A549 (cell line): ENCODE data around the gene FBRSL1. TPM values are rescaled to one million over a fixed set of nuclear protein-coding genes. Genes with fewer than 3 reads are reported as not detected.

Experiments used
- ATAC-seq, 2 experiments: fragments of 200-7000 bp in 1 of 2; fragments of >200 bp in 1 of 2; cut with Nextera tagmentation in 1 of 2; cut with Tn5 transposase in 1 of 2; 3 replicates each; pipeline versions ENCODE4 v1.8.0 to v1.9.1; 2018 to 2020; ENCODE audit warnings: mild to moderate bottlenecking in 1 of 2, moderate library complexity in 1 of 2
- CTCF ChIA-PET: fragments of 300-600 bp; sonication (Branson Sonifier 250); formaldehyde crosslinking; extraction: SDS; loops from one replicate; lab custom pipeline; 2021; ENCODE audit warnings: antibody characterized with exemption, inconsistent platforms; lab: Yijun Ruan, JAX
- POLR2A ChIA-PET: fragments of 350-600 bp; formaldehyde crosslinking; extraction: SDS; loops from one replicate; lab custom pipeline; 2021; ENCODE audit warnings: antibody characterized with exemption, inconsistent platforms; lab: Yijun Ruan, JAX
- DNase-seq, 2 experiments: peaks; one replicate each; pipeline versions ENCODE4 v3.0.0 to v3.0.0-alpha.2; 2011 to 2016; ENCODE audit warnings: low read depth in 1 of 2, low spot score in 1 of 2
- FAIRE-seq: peaks from 2 replicates; lab custom pipeline; 2011; peaks lifted over from hg19 to GRCh38; lab: Jason Lieb, UNC
- H3K27ac ChIP-seq, 2 experiments: fragments of >200 bp; sonication (Bioruptor Twin); formaldehyde crosslinking; 3 replicates each; pipeline ENCODE4 v1.5.1; 2016 to 2017
- H3K4me1 ChIP-seq: fragments of >200 bp; sonication (Bioruptor Twin); formaldehyde crosslinking; 3 replicates; pipeline ENCODE4 v1.6.1; 2016
- H3K4me2 ChIP-seq: fragments of >200 bp; sonication (Bioruptor Twin); formaldehyde crosslinking; 3 replicates; pipeline ENCODE4 v1.6.1; 2016
- H3K4me3 ChIP-seq: fragments of >200 bp; sonication (Bioruptor Twin); formaldehyde crosslinking; 3 replicates; pipeline ENCODE4 v1.5.1; 2016
- H3K9me3 ChIP-seq: fragments of >200 bp; sonication (Bioruptor Twin); formaldehyde crosslinking; 3 replicates; pipeline ENCODE4 v1.6.1; 2016
- BCL3 ChIP-seq: fragments of >200 bp; sonication (Bioruptor Twin); formaldehyde crosslinking; IDR thresholded peaks from 3 replicates; pipeline ENCODE4 v1.6.1; 2016
- CBX2 ChIP-seq: fragments of 200-600 bp; sonication (generic); IDR thresholded peaks from 2 replicates; pipeline ENCODE4 v1.6.1; 2016; ENCODE audit warnings: low read depth, mild to moderate bottlenecking, borderline replicate concordance
- EHMT2 ChIP-seq: fragments of 200-600 bp; sonication (generic); IDR thresholded peaks from 2 replicates; pipeline ENCODE4 v1.6.1; 2016; ENCODE audit warnings: antibody characterized with exemption, low read depth, mild to moderate bottlenecking, moderate library complexity
- ELK1 ChIP-seq: fragments of 150-350 bp; IDR thresholded peaks from 2 replicates; pipeline ENCODE4 v1.6.1; 2014; ENCODE audit warnings: low read depth, mild to moderate bottlenecking, low read length
- EP300 ChIP-seq, 2 experiments: fragments of >200 bp; sonication (Bioruptor Twin); formaldehyde crosslinking; IDR thresholded peaks; 2 replicates in 1 of 2; 3 replicates in 1 of 2; pipeline ENCODE4 v1.6.1; 2016 to 2017
- FOSB ChIP-seq: fragments of 250-450 bp; sonication (Bioruptor Pico); IDR thresholded peaks from 2 replicates; pipeline ENCODE4 v1.5.0; 2020; ENCODE audit warnings: mild to moderate bottlenecking, moderate library complexity
- HES2 ChIP-seq: fragments of >200 bp; sonication (Bioruptor Twin); formaldehyde crosslinking; IDR thresholded peaks from 2 replicates; pipeline ENCODE4 v1.6.1; 2016
- HEYL ChIP-seq: fragments of 250-450 bp; sonication (Bioruptor Pico); IDR thresholded peaks from 2 replicates; pipeline ENCODE4 v1.8.0; 2021; ENCODE audit warnings: mild to moderate bottlenecking, moderate library complexity
- HMGXB4 ChIP-seq: fragments of 250-450 bp; sonication (Bioruptor Pico); IDR thresholded peaks from 2 replicates; pipeline ENCODE4 v1.5.0; 2021; ENCODE audit warnings: mild to moderate bottlenecking, moderate library complexity, borderline replicate concordance
- HOXA7 ChIP-seq: fragments of 250-450 bp; sonication (Bioruptor Pico); IDR thresholded peaks from 2 replicates; pipeline ENCODE4 v1.5.0; 2020; ENCODE audit warnings: mild to moderate bottlenecking, moderate library complexity
- HOXB13 ChIP-seq: fragments of 250-450 bp; sonication (Bioruptor Pico); IDR thresholded peaks from 2 replicates; pipeline ENCODE4 v1.5.0; 2020; ENCODE audit warnings: low read depth, mild to moderate bottlenecking, moderate library complexity
- JUN ChIP-seq, 2 experiments: fragments of >200 bp; sonication (Bioruptor Twin); formaldehyde crosslinking; IDR thresholded peaks; 2 replicates in 1 of 2; 3 replicates in 1 of 2; pipeline ENCODE4 v1.6.1; 2016 to 2017
- JUNB ChIP-seq: fragments of >200 bp; sonication (Bioruptor Twin); formaldehyde crosslinking; IDR thresholded peaks from 2 replicates; pipeline ENCODE4 v1.6.1; 2016
- MAX ChIP-seq: IDR thresholded peaks from 2 replicates; pipeline ENCODE4 v1.6.1; 2012
- MYC ChIP-seq: IDR thresholded peaks from 2 replicates; pipeline ENCODE4 v1.6.1; 2012; ENCODE audit warnings: mild to moderate bottlenecking, inconsistent platforms, low read length, improper control_type of control experiment, borderline replicate concordance
- NFE2L2 ChIP-seq: fragments of 150-350 bp; conservative IDR thresholded peaks from 2 replicates; pipeline ENCODE4 v1.6.1; 2014; ENCODE audit warnings: low read length
- NPAS2 ChIP-seq: fragments of 250-450 bp; sonication (Bioruptor Pico); IDR thresholded peaks from 2 replicates; pipeline ENCODE4 v1.8.0; 2022; ENCODE audit warnings: mild to moderate bottlenecking, moderate library complexity, borderline replicate concordance
- POLR2AphosphoS2 ChIP-seq: conservative IDR thresholded peaks from 2 replicates; pipeline ENCODE4 v1.6.1; 2012; ENCODE audit warnings: low read length, improper control_type of control experiment, inconsistent platforms
- RAD21 ChIP-seq, 2 experiments: fragments of >200 bp in 1 of 2; sonication (Bioruptor Twin) in 1 of 2; formaldehyde crosslinking in 1 of 2; IDR thresholded peaks in 1 of 2; conservative IDR thresholded peaks in 1 of 2; 2 replicates in 1 of 2; 3 replicates in 1 of 2; pipeline ENCODE4 v1.6.1; 2012 to 2018; ENCODE audit warnings: inconsistent platforms in 1 of 2
- RARB ChIP-seq: fragments of 250-450 bp; sonication (Bioruptor Pico); IDR thresholded peaks from 2 replicates; pipeline ENCODE4 v1.8.0; 2021; ENCODE audit warnings: mild to moderate bottlenecking, moderate library complexity
- RFX5 ChIP-seq: fragments of 450-650 bp; IDR thresholded peaks from 2 replicates; pipeline ENCODE4 v1.7.1; 2014; ENCODE audit warnings: antibody characterized with exemption, mild to moderate bottlenecking, moderate library complexity
- TFCP2L1 ChIP-seq: fragments of 250-450 bp; sonication (Bioruptor Pico); IDR thresholded peaks from 2 replicates; pipeline ENCODE4 v1.5.0; 2021; ENCODE audit warnings: mild to moderate bottlenecking
- USF2 ChIP-seq: fragments of 450-650 bp; IDR thresholded peaks from 2 replicates; pipeline ENCODE4 v1.6.1; 2014; ENCODE audit warnings: antibody characterized with exemption
- WGBS: methylation state at CpG from one replicate; pipeline ENCODE4 v1.1.6; 2017; ENCODE audit errors: missing lambda C conversion rate; 5-methylcytosine and 5-hydroxymethylcytosine counted together
- polyA plus RNA-seq, 4 experiments: library from polyadenylated mRNA; depleted of rRNA in 3 of 4; stranded (reverse); fragments of >200 nt; fragmentation: RNase III in 1 of 4; extraction: RNeasy Plus Mini Kit Qiagen cat#74134 plus additional on column Dnase treatment in 1 of 4; gene quantifications; 2 replicates in 3 of 4; 3 replicates in 1 of 4; pipeline ENCODE4 v1.2.3, GENCODE V29; 2011 to 2017

The FBRSL1 gene
- polyA plus RNA-seq, 2 of the 4 experiments (the other 2 are of a cell fraction) = 3.0 to 32.8 TPM

- CTCF ChIA-PET = interaction anchor here (1.1 to 1.3 kb wide), 3 partner anchors 17 to 129 kb away, joined by 3 to 8 read pairs (median 4); no protein-coding TSS in a partner anchor
- TF ChIP-seq NFE2L2 = no peak
- no peak for TF ChIP-seq CBX2
- TF ChIP-seq JUN (IDR thresholded peaks at IDR 0.05) = no peak
- TF ChIP-seq FOSB = no peak
- TF ChIP-seq HOXB13 (CRISPR knock-in tag) = no peak
- no peak for TF ChIP-seq MAX
- no peak for TF ChIP-seq HEYL (CRISPR knock-in tag)
- no peak for TF ChIP-seq TFCP2L1 (CRISPR knock-in tag)
- no peak for TF ChIP-seq RFX5
- TF ChIP-seq JUNB = no peak
These were observed 53.5 kb downstream of the FBRSL1 start for GRCh38 chr12:132543298-132544079.

GRCh38 chr12:132544080-132544397, 54.1 kb downstream of the FBRSL1 start:
- TF ChIP-seq FOSB = no peak
- no peak for TF ChIP-seq POLR2AphosphoS2
- no peak for TF ChIP-seq USF2
- no peak for TF ChIP-seq HOXA7 (CRISPR knock-in tag)
- no peak for TF ChIP-seq HES2
- no peak for TF ChIP-seq EP300 (IDR thresholded peaks at IDR 0.05)
- TF ChIP-seq HMGXB4 (CRISPR knock-in tag) = no peak
- no peak for TF ChIP-seq HEYL (CRISPR knock-in tag)
- TF ChIP-seq RAD21 (conservative IDR thresholded peaks at IDR 0.05 in 1 of 2, IDR thresholded peaks at IDR 0.05 in 1 of 2) = no peak
- no peak for TF ChIP-seq ELK1
- TF ChIP-seq BCL3 = no peak
- TF ChIP-seq MAX = no peak
- no peak for TF ChIP-seq NPAS2 (CRISPR knock-in tag)
- TF ChIP-seq RARB (CRISPR knock-in tag) = no peak
- TF ChIP-seq EHMT2 = no peak
- TF ChIP-seq JUNB = no peak
- TF ChIP-seq MYC = no peak
- ATAC-seq (no peak), DNase-seq (no peak), FAIRE-seq (no peak)
- Histone ChIP-seq H3K9me3 (no peaks in the 10 kb centered on the region), H3K4me1 (no peaks in the 10 kb centered on the region), H3K4me3 (no peak overlapping the region), H3K4me2 (no peak overlapping the region), H3K27ac (no peak overlapping the region)
- ChIA-PET POLR2A (no interaction called here), CTCF (interaction anchor here (1.1 to 1.3 kb wide), 3 partner anchors 16 to 129 kb away, joined by 3 to 8 read pairs (median 4); no protein-coding TSS in a partner anchor)
- WGBS = 83% methylated on average over 4 of the region's 12 CpGs

More at GRCh38 chr12:132543298-132544079, 53.5 kb downstream of the FBRSL1 start:
- Histone ChIP-seq H3K27ac (no peak overlapping the region), H3K4me1 (no peaks in the 10 kb centered on the region), H3K9me3 (no peaks in the 10 kb centered on the region), H3K4me2 (no peak overlapping the region), H3K4me3 (no peak overlapping the region)
- FAIRE-seq = no peak
- 90% methylated on average over 22 of the region's 27 CpGs for WGBS
- no peak for ATAC-seq
- POLR2A ChIA-PET = no interaction called here
- no peak for DNase-seq
